GM18505 (cell line): ENCODE measurements around the gene SCMH1.

Experiments used
- ATAC-seq: cut with Tn5 transposase; IDR thresholded peaks from one replicate; pipeline ENCODE4 v1.9.1; 2021; ENCODE audit not compliant: unreplicated experiment
- POLR2A ChIP-seq: IDR thresholded peaks from 4 replicates; pipeline ENCODE4 v1.6.1; 2011; ENCODE audit warnings: borderline replicate concordance; ENCODE audit not compliant: insufficient read depth, insufficient read length; ENCODE audit errors: extremely low read depth

Gene SCMH1

DNA sequence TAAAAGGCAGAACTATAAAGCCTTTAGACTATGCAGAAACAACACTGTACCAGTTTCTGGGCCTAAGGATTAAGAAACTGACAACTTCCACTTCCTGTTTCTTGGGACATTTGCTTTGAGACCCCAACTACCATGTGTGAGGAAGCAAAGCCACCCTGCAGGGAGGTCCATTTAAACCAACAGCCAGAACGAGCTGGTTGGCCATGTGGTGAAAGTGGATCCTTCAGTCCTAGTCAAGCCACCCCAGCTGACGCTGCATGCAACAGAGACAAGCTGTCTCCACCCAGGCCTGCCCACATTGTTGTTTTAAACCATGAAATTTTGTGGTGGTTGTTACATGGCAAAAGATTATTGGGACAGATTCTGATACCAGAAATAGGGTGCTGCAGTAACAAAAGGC is 188.8 kb downstream of the SCMH1 start:
- ATAC-seq = no peak
- TF ChIP-seq POLR2A = no peak

DNA sequence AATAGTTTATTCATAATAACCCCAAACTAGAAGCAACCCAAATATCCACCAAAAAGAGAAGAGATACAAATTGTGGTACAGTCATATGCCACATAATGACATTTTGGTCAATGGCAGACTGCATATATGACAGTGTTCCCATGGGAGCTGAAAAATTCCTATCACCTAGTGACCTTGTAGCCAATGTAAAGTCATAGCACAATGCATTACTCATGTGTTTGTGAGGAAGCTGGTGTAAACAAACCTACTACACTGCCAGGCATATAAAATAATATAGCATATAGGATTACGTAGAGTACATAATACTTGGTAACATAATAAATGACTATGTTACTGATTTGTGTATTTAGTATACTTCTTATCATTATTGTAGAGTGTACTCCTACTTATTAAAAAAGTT is 191.1 kb downstream of the SCMH1 start:
- ATAC-seq = no peak

GRCh38 chr1:41048540-41048939 is 193.6 kb downstream of the SCMH1 start:
- no peak for ATAC-seq
- TF ChIP-seq POLR2A = no peak

More for the DNA sequence above, 191.1 kb downstream of the SCMH1 start:
- no peak for TF ChIP-seq POLR2A

DNA sequence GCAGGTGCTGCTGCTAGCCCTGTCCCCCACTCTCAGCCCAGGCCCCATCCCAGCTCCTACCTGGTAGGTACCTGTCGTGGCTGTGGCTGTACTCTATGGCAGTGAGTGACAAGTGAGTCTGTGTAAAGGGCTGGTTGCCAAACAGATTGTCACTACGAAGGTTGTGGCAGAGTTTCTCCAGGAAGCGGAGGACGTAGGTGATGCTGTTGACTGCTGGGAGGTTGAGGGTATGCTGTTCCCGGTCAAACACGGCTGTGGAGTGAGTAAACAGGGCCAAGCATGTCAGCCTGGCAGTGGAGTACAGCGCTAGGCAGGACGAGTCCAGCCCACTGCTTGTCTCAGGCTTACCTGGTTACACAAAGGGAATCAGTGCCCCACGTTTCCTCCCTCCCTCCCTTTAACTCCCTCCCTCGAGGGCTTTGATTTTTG is 195.7 kb downstream of the SCMH1 start:
- TF ChIP-seq POLR2A = no peak
- no peak for ATAC-seq

GRCh38 chr1:41045740-41046139 is 196.4 kb downstream of the SCMH1 start:
- no peak for TF ChIP-seq POLR2A
- no peak for ATAC-seq

DNA sequence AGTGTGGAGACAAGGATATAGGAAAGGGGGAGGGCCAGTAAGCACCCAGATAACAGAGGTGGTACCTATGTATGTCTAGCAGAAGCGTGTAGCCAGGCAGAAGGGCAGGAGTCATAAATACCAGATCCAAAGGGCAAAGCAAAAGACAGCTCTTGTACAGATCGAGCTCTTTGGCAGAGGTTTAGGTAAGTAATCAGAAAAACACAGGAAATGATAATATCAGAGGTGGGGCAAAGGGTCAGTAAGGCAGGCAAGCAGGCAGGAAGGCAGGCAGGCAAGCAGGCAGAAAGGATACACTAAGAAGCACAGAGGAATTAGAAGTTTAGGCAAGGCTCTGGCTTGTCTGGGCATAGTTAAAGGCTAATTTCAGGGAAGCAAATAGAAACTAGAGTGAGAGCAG is 197.9 kb downstream of the SCMH1 start:
- no peak for TF ChIP-seq POLR2A
- ATAC-seq = no peak

DNA sequence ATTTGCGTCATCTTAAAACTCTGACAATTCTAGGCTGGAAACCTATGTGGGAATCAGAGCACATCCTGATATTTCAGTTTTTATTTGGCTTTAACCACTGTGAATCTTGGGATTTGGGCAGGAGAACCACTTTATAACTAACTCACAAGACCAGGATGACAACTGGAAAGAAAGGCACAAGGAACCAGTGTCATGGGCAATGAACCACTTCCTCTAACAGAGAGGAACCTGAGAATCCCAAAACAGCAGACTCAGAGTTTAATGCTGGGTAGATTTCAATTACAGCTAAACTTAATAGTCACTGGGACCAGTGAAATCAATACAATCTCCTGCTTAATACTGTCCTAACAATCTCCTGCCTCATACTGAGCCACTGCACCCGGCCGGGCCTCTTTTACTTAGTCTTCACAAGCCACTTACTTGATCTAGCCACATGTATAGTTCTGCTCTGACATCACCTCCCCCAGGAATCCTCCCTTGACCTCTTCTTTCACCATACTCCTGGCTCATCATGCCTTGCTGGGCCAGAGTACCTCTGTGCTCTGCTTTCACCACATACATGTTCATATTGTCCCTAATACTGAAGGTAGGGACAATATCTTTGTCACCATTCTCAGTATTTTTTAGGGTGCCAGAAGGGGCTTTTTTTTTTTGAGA is 200.4 kb downstream of the SCMH1 start:
- TF ChIP-seq POLR2A = no peak
- no peak for ATAC-seq

GRCh38 chr1:41038110-41038509 is 204.0 kb downstream of the SCMH1 start:
- TF ChIP-seq POLR2A = no peak
- ATAC-seq = no peak

DNA sequence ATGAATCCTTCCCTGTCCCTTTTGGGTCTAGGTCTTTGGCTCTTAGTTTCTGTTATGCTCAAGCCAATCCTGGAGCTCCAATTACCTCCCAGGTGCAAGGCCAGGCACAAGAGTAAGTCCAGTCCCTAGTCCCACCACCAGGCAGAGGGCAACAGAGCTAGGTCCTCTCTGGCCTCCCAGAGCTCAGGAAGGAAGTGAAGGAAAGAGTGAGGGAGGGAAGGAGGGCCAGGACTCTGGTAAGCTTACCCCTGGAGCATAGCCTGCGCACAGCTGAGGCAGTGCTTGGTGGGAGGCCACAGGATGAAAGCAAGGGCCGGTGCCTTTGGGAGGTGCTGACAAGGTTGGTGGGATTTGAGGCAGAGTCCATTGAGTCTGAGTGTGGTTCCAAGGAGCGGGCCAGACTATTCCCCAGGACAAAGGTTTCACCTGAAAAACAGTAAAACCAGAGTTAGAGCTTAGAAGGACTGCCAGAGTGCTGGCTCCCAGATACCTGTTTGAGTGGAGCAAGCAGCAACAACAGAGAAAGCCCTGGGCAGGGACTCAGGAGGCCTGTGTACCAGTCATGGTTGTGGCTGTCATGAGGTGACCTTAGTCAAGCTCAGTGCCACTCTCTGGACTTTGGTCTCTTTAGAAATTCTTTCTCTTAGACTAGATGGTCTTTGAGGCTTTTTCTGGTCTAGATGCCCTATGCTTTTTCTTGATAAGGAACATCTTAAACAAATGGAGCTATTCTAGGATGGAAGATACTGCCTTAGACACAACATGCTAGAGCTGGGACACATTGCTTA is 204.8 kb downstream of the SCMH1 start:
- no peak for TF ChIP-seq POLR2A
- no peak for ATAC-seq

DNA sequence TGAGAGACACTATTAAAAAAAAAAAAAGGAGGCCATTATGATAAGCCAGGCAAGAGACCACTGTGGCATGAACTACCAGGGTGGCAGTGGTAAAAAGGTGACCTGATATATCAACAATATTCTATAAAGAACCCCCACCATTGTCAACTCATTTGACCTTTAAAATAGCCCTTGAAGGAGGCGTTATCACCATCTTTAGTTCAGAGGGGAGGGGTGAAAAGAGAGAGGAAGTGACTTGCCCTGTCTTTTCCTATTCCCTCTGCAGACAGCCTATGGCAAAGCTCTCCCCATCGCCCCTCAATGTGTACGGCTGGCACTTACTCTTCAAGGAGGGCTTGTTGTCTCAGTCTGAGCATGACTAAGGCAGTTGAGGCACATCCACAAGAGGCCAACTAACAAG is 208.8 kb downstream of the SCMH1 start:
- no peak for ATAC-seq
- TF ChIP-seq POLR2A = no peak

- TF ChIP-seq POLR2A = no peak
- no peak for ATAC-seq
Observed at GRCh38 chr1:41032147-41032546, 210.0 kb downstream of the SCMH1 start.

DNA sequence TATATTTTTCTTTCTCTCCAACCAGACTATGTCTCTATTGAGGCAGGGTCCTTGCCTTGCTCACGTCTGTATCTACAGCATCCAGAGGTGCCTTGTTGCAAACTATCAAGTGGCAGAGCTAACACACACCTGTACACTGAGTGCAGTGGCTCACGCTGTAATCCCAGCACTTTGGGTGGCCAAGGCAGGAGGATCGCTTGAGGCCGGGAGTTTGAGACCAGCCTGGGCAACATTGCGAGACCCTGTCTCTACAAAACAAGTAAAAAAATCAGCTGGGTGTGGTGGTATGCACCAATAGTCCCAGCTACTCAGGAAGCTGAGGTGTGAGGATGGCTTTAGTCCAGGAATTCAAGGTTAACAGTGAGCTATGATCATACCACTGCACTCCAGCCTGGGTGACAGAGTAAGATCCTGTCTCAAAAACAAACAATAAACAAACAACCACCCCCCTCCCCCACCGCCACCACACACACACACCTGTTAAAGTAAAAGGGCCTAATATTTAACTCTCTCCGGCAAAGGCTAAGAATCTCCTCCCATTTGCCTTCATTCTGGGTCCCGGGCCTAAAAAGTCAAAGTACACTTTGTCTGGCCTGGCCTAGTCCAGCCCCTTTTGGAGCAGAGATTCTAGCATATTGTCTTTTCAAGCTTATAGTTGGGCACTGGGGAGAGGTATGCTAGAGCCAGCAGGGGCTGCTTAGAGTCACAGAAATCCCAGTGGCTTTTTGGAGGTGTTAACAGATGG is 211.1 kb downstream of the SCMH1 start:
- no peak for TF ChIP-seq POLR2A
- no peak for ATAC-seq

DNA sequence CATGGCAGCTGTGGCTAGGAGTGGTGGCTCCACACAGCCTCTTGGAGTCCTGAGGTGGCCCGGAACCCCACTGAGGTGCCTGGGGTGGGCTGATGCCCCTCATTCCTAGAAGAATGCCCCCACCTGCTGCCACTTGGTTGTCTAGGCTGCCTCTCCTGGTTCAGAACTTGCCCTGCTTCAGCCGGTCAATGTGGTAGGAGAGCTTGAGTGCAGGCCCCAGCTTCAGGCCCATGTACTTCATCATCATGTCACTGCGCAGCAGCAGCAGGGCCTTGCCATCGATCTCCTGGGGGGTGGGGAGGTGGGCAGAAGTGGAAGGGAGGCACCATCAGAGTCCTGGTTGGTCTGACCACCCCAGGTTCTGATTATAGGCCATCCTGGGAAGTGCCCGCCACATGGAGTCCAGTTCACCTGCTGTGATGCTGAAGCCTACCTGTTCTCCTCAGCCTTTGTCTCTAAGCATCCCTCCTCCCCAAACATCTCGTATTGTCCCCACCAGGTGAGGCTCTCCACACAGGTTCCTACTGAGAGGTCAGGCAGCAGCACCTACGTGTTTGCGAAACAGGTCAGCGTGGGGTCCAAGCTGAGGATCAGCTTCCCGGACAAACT is 214.0 kb downstream of the SCMH1 start:
- ATAC-seq = no peak
- TF ChIP-seq POLR2A = no peak
